Head of caudate nucleus (tissue), 42 donors: Measurements from ENCODE around the gene MAN2A2.
"Not testable (repeated sequence)": the region's sequence is repeated elsewhere in the genome, so short reads cannot be mapped to it uniquely, and the experiment has no call there.

Source experiments
- DNase-seq, 42 donors: peaks; one replicate each; pipeline versions ENCODE4 v3.0.0 to v3.0.0-alpha.2; 2020 to 2021; ENCODE audit warnings: mixed read lengths in 7 of 42
- intact Hi-C: fragments of 100-400 bp; cut with DNase I; formaldehyde crosslinking; loops from one replicate; pipeline ENCODE4 v1.15.0; 2022

Gene MAN2A2

DNA sequence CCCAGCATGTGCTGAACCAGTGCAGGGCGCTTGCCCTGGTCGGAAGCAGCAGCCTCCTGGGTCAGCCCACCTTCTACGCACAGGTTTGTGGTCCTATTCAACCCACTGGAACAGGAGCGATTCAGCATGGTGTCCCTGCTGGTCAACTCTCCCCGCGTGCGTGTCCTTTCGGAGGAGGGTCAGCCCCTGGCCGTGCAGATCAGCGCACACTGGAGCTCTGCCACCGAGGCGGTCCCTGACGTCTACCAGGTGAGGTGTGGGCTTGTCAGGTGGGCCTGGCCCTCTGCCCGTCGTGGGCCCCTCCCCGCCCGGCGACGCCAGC, 8.2 kb downstream of the MAN2A2 start:
- intact Hi-C loops, result no loop called here

DNA sequence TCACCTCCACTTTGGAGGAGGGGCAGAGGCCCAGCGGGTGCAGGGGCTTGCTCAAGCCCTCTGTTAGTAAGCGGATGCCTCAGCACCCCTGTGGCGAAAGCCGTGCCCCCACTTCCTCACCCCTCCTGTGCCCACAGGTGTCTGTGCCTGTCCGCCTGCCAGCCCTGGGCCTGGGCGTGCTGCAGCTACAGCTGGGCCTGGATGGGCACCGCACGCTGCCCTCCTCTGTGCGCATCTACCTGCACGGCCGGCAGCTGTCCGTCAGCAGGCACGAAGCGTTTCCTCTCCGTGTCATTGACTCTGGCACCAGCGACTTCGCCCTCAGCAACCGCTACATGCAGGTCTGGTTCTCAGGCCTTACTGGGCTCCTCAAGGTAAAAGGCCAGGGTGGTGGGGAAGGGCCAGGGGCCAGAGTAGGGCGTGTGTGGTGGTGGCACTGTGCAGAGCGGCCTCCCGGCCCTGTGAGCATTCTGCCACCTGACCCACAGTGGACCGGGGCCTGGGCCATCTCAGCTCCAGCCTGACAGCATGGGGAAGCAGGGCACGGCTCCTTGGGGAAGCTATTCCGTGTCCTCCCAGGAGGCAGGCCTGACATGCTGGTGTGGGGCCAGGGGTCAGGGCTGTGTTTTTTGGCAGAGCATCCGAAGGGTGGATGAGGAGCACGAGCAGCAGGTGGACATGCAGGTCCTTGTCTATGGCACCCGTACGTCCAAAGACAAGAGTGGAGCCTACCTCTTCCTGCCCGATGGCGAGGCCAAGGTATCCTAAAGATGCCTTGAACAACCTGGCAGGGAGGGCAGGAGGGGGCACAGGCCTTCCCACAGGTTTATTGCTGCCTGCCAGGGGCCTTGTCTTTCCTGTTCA, 9.0 kb downstream of the MAN2A2 start:
- DNase-seq, result no peak
- intact Hi-C loops, result no loop called here

More for the DNA sequence above, 8.2 kb downstream of the MAN2A2 start:
- no peak for DNase-seq

DNA sequence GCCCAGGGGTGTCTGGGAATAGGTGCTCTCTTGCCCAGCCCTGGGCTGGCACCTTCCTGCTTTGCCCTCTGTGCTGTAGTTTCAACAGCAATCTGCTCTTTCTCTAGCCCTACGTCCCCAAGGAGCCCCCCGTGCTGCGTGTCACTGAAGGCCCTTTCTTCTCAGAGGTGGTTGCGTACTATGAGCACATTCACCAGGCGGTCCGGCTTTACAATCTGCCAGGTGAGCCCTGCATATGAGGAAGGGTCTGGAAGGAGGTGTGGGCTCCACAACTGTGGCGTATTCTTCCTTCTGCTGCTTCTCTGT, 9.6 kb downstream of the MAN2A2 start:
- no peak for DNase-seq
- intact Hi-C loops, result no loop called here

DNA sequence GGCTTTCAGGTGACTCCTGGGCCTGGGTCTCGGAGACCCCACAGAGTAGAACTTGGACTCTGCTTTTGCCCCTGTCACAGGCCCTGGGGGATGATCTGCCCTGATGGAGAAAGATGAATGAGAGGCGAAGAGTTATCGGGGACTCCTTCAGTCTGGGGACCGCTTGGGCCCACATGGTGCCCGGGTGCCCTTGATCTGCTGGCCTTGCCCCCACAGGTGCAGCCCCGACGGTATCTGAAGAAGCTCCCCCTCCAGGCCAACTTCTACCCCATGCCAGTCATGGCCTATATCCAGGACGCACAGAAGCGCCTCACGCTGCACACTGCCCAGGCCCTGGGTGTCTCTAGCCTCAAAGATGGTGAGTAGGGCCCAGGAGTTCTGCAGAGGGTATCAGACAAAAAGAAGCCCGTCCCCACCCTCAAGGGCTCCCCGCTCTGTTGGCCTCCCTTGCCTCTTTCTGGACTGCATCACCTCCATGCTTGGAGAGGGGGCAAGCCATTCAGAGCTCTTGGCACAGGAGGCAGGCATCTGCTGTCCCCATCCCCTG, 10.4 kb downstream of the MAN2A2 start:
- intact Hi-C loops, result no loop called here
- no peak for DNase-seq

DNA sequence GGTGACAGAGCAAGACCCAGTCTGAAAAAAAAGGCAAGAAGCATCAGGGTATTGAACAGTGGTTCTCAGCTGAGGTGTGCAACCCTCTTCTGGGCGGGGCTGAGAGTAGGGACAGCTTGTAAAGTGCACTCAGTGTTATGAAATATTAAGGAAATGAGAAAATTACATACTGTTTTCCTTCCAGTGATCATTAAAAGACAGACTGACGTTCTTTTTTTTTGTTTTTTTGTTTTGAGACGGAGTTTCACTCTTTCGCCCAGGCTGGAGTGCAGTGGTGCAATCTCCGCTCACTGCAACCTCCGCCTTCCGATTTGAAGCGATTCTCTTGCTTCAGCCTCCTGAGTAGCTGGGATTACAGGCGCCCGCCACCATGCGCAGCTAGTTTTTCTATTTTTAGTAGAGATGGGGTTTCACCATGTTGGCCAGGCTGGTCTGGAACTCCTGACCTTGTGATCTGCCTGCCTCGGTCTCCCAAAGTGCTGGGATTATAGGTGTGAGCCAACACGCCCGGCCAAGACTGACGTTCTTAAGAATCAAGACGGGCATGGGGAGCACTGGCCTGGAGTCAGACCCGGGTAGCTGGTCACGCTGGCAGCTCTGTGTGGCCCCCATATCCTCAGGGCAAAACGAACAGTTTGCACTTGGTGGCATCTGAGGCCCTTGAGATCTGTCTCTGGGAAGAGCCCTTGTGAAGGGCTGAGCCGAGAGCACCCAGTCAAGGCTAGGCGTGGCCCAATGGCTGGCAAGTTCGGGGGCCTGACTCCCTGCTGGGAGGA, 11.4 kb downstream of the MAN2A2 start:
- intact Hi-C loops, result no loop called here
- no peak for DNase-seq

DNA sequence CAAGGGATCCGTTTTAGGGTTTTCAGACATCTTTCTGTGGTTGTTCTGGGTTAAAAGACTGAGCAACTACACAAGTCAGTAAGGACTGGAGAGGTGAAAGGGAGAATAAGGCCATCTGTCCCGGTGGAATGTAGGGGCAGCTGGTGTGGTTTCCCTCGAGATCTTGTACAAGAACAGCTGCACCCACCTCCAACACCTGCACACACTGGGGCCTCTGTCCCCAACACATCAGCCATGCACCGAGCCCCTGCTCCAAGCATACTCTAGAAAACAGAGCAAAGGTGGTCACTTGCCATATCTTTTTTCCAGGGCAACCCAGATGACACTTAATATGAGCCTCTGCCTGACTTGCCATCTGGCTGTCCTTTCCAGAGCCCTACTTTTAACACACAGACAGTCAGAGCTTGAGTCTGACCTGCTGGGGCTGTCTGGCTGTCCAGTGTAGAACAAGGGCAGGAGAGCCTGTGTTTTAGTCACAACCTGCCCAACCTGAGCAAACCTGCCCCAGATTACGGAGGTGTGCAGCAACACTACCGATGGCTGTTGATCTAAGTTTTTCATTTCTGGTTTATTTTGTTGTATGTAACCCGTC, 12.2 kb downstream of the MAN2A2 start:
- intact Hi-C loops, result no loop called here
- DNase-seq, result no peak

DNA sequence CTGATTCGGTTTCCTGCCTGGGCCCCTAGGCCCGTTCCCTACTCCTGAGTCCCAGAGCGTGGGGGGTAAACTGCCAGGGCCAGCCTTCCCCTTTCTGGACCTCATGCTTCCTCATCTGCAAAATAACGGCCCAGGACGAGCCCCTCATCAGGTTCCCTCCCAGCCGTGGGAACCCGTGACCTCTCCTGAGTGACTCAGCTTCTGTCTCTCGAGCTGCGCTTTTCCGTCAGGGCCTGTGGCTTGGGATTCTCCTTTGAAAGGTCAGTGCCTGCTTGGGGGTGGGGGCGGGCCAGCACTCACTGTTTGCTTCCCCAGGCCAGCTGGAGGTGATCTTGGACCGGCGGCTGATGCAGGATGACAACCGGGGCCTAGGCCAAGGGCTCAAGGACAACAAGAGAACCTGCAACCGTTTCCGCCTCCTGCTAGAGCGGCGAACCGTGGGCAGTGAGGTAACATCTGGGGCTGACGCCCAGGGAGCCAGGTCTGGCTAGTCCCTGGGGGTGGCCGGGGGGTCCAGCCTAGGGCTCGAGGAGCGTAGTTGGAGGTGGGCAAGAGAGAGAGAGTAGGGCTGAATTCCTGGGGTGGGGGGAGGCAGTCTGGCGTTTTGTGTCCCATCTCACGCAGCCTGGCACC, 12.8 kb downstream of the MAN2A2 start:
- intact Hi-C loops, result no loop called here
- peak in 19 of 42 donors; percentile 14 to 64 (median 35) for DNase-seq

DNA sequence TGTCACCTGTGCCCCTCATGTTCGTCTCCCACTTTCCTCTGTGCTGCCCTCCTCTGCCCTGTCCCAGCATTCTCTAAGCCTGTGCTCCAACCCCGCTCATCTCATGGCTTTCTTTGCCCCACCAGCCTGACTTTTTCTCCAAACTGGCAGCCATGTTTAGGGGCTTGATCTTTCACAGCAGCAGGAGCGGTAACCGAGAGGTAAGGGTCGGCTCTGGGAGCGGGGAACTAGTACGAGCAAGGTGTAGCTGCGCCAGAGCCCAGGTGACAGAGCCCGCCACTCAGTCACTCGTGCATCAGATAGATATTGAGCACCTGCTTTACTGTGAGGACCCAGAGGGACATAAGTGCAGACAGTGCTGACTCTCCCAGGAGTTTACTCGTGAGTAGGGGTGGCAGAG, 13.4 kb downstream of the MAN2A2 start:
- DNase-seq, result no peak
- intact Hi-C loops, result no loop called here

DNA sequence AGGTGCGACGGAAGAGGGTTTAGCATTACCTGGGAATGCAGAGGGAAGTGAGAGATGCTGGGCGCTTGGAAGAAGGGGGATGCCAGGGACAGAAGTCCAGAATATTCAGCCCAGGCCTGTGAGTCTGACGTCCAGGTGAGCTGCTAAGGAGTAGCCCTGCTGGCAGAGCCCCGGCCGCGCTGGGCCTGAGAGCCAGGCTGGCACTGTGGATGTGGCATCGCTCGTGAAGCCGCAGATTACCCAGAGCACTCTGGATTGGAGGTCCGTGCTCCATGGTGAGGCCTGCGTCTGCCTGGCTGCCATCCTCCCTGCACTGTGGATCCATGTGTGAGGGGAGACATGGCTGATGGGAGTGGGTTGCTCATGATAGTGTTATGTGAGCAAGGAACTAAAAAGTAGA, 14.5 kb downstream of the MAN2A2 start:
- intact Hi-C loops, result no loop called here
- no peak for DNase-seq

DNA sequence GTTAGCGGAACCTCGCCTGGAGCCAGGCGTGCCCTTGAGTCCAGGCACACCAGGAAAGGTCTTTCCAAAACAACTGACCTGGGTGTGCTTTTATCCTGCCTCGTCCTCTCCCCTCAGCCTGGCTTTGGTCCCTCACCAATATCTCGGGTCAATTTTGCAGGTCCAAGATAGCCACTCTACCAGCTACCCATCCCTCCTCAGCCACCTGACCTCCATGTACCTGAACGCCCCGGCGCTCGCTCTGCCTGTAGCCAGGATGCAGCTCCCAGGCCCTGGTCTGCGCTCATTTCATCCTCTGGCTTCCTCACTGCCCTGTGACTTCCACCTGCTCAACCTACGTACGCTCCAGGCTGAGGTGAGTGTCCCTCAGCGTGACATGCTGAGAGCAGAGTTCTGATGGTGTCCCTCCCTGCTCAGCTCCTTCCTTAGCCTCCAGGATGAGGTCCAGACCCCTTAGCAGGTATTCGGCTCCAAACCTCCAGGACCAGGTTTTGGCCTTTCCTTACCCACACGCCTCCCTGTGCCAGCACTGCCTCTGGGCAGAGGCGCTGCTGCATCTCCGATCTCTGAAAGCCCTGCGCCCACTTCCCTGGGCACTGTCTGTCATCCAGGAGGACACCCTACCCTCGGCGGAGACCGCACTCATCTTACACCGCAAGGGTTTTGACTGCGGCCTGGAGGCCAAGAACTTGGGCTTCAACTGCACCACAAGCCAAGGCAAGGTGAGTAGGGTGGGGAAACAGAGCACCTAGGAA, 15.1 kb downstream of the MAN2A2 start:
- no peak for DNase-seq
- intact Hi-C loops, result no loop called here

DNA sequence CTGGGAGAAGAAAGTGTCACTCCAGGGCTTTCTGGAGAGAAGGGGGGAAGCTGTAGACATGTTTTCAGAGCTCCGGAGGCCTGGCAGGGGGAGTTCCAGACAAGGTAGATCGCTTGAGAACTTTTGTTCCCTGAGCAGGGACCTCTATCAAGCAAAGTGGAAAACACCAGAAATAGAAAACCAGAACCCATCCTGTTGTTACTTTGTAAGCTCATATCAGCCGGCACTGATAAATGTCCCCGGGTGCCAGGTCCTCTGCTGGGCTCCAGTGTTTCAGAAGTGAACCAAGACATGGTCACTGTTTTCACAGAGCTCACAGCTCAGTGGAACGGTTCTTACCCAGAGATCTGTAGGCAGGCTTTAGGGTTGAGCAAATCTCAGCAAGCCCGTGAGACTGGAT, 15.7 kb downstream of the MAN2A2 start:
- intact Hi-C loops, result no loop called here
- no peak for DNase-seq

DNA sequence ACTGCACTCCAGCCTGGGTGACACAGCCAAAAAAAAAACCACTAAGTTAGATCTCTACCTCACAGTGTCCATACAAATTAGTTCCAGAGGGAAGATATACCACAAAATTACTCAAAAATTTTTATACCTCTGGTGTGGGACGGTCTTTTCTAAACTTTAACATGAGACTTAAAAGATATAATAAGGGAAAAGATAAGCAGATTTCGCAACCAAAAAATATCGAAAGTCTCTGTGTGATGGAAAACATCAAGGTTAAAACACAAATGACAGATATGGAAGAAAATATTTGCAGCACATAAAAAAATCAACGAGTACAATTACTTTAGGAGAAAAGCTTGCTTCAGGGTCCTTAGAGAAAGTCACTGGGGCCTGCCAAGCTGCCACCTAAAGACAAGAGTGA, 18.8 kb downstream of the MAN2A2 start:
- intact Hi-C loops, result no loop called here
- DNase-seq, result no peak

DNA sequence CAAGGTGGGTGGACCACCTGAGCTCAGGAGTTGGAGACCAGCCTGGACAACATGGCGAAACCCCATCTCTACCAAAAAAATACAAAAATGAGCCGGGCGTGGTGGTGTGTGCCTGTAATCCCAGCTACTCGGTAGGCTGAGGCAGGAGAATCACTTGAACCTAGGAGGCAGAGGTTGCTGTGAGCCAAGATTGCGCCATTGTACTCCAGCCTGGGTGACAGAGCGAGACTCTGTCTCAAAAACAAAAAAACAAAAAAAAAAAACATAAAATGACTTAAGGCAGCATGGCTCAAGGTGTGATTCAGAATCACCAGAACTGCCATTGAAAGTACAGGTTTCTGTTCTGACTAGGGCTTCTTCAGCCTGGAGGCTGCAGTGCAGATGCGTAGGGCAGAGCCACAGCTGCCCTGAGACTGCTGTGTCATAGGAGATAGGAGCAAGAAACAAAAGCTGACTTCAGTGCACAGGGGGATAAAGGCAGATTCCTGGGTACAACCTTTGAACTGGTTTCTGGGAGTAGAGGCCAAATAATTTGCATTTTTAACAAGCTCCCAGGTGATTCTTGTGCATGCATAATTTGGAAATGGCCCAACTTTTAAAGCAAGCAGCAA, 19.7 kb downstream of the MAN2A2 start:
- intact Hi-C loops, DNase-seq: not testable (repeated sequence)

DNA sequence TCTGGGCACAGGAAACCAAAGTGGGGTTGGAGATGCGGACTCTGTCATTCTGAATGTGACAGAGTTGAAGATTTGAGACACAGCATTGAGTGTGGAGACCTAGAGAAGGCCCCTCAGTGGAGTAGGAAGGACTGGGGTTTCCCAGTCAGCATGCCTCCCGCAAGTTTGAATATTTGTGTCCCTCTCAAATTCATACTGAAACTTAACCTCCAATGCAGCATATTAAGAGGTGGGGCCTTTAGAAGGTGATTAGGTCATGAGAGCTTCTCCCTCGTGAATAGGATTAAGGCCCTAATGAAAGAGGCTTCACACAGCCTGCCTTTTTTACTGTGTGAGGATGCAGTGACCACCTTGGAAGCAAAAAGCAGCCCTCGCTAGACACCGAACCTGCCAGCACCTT, 21.3 kb downstream of the MAN2A2 start:
- intact Hi-C loops, result no loop called here
- no peak for DNase-seq

DNA sequence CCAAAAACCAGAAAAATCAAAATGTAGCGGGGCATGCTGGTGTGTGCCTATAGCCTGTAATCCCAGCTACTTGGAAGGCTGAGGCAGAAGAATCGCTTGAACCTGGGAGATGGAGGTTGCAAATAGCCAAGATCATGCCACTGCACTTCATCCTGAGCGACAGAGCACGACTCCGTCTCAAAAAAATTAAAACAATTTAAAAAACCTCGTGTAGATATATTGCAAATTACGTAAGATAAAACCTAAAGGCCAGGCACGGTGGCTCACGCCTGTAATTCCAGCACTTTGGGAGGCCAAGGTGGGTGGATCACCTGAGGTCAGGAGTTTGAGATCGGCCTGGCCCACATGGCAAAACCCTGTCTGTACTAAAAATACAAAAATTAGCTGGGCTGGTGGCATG, 23.7 kb downstream of the MAN2A2 start:
- intact Hi-C loops, DNase-seq: not testable (repeated sequence)

DNA sequence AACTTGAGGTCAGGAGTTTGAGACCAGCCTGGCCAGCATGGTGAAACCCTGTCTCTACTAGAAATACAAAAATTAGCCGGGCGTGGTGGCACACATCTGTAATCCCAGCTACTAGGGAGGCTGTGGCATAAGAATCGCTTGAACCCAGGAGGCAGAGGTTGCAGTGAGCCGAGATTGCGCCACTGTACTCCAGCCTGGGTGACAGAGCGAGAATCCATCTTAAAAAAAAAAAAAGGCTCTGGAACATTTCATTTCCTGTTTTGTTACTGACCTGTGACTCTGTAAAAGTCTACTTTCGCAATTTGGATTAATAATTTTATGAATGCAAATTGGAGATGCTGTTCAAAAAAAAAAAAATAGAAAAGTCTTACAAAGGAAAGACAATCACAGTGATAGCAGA, 25.0 kb downstream of the MAN2A2 start:
- intact Hi-C loops, DNase-seq: not testable (repeated sequence)

DNA sequence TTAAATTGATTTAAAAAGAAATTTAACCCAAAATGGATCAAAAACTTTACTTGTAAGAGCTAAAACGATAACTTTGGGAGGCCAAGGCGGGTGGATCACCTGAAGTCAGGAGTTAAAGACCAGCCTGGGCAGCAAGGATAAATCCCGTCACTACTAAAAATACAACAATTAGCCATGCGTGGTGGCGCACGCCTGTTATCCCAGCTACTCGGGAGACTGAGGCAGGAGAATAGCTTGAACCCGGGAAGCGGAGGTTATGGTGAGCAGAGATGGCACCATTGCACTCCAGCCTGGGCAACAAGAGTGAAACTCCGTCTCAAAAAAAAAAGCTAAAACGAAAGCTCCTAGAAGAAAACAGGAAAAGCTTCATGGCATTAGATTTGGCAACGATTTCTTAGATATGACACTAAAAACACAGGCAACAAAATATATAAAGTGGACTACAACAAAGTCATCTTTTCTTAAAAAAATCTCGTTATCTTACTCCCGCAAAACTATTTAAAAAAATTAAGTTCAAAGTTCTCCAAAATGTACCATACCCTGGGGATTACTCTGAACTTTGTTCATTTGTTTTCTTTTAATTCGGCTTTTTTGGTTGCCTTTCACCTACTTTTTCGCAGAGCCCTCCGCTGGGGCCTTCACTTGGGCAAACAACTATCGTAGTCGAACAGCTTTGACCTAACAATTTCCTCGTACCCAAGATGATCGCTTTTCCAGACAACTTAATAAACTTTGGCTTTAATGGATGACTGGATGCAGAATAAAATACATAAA, 26.3 kb downstream of the MAN2A2 start:
- intact Hi-C loops, result loop anchor here (5.0 kb wide), 1 partner anchor 282 kb away; no protein-coding TSS in a partner anchor
- DNase-seq, result no peak
